HG03135 (cell line): Measurements from ENCODE around the gene ZNF891.

Source experiments
- ATAC-seq: cut with Tn5 transposase; IDR thresholded peaks from one replicate; pipeline ENCODE4 v1.9.1; 2021; ENCODE audit warnings: mild to moderate bottlenecking, moderate library complexity; ENCODE audit not compliant: unreplicated experiment

ZNF891 gene

GRCh38 chr12:133063556-133063955 is 66.5 kb downstream of the ZNF891 start:
- no peak for ATAC-seq

DNA sequence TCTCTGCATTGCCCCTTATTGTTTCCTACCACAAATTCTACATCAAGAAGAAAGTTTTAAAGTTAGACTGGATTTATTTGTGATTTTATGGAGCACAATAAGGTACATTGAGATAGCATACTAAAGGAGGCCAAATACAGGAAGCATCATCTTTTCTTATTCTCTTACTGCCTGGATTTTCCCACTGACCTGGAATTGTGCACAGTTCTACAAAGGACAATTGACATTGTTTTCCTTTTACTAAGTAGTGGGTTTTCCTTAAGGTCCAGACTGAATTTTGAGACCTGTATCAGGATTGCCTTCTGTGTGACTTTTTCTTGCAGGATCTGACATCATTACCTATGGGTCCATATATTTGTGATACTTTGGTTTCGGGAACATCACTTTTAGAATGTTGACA is 68.1 kb downstream of the ZNF891 start:
- ATAC-seq: no peak

- ATAC-seq: no peak
Observed at GRCh38 chr12:133058203-133059113, 71.6 kb downstream of the ZNF891 start.

- ATAC-seq: no peak
Observed at GRCh38 chr12:133057446-133057845, 72.6 kb downstream of the ZNF891 start.
